Mucosa of descending colon (tissue), 3 donors: Measurements from ENCODE around the gene ATP1A3. TPM values are rescaled to one million over a fixed set of nuclear protein-coding genes. Genes with fewer than 3 reads are reported as not detected.

Source experiments
- ATAC-seq: fragments of 200-7000 bp; cut with Tn5 transposase; one replicate; pipeline ENCODE4 v1.9.1; 2020; ENCODE audit warnings: mild to moderate bottlenecking, moderate library complexity
- DNase-seq, 3 donors: peaks; one replicate each; pipeline ENCODE4 v3.0.0-alpha.2; 2020
- H3K36me3 ChIP-seq: fragments of 200-600 bp; one replicate; pipeline ENCODE4 v1.8.0; 2021; ENCODE audit warnings: low read depth, mild to moderate bottlenecking
- H3K4me1 ChIP-seq: fragments of 200-600 bp; one replicate; pipeline ENCODE4 v1.8.0; 2021; ENCODE audit warnings: low read depth, mild to moderate bottlenecking
- H3K4me3 ChIP-seq: fragments of 200-600 bp; one replicate; pipeline ENCODE4 v1.8.0; 2021; ENCODE audit warnings: mild to moderate bottlenecking
- H3K9me3 ChIP-seq: fragments of 200-600 bp; one replicate; pipeline ENCODE4 v1.8.0; 2021; ENCODE audit warnings: mild to moderate bottlenecking
- intact Hi-C, 2 donors: fragments of 100-400 bp; cut with DNase I in 1 of 2; cut with micrococcal nuclease in 1 of 2; formaldehyde crosslinking; loops; one replicate each; pipeline versions ENCODE4 v1.11.0 to v1.11.1; 2022; cut with DNase I, micrococcal nuclease
- total RNA-seq, 3 donors: library from RNA; stranded (reverse); fragmentation: NEBNext Ultra II Directional in 2 of 3; extraction: Animal tissue kit (Norgen Biotek cat#: 25700) in 2 of 3; gene quantifications; one replicate each; pipeline versions ENCODE4 v1.2.1 to v1.2.4, GENCODE V29; 2021 to 2023
- TF ChIP-seq, protein P1 (sequence below): fragments of 200-600 bp; IDR thresholded peaks from one replicate; pipeline ENCODE4 v1.8.0; 2022; ENCODE audit warnings: antibody characterized with exemption, mild to moderate bottlenecking
- donor health status: DM: no; HTN: no; CAD: no; lungs with moderate emphysema.
- donor health status: DM: no; HTN: no; CAD: no.
- donor health status: DM: no; HTN: yes; CAD: no.

The ATP1A3 gene
- total RNA-seq, 3 donors from 2014 or later: 8.3 TPM; not detected in 2

GRCh38 chr19:41981724-41982123, 12.3 kb downstream of the ATP1A3 start:
- no peak for ATAC-seq

GRCh38 chr19:41978470-41978869, 15.6 kb downstream of the ATP1A3 start:
- intact Hi-C loops: no loop called here
- ATAC-seq: no peak
- Histone ChIP-seq H3K4me1 (no peaks in the 10 kb centered on the region), H3K4me3 (no peak overlapping the region), H3K36me3 (no peaks in the 10 kb centered on the region), H3K9me3 (no peaks in the 10 kb centered on the region)
- no peak for DNase-seq
- TF ChIP-seq, protein P1, sequence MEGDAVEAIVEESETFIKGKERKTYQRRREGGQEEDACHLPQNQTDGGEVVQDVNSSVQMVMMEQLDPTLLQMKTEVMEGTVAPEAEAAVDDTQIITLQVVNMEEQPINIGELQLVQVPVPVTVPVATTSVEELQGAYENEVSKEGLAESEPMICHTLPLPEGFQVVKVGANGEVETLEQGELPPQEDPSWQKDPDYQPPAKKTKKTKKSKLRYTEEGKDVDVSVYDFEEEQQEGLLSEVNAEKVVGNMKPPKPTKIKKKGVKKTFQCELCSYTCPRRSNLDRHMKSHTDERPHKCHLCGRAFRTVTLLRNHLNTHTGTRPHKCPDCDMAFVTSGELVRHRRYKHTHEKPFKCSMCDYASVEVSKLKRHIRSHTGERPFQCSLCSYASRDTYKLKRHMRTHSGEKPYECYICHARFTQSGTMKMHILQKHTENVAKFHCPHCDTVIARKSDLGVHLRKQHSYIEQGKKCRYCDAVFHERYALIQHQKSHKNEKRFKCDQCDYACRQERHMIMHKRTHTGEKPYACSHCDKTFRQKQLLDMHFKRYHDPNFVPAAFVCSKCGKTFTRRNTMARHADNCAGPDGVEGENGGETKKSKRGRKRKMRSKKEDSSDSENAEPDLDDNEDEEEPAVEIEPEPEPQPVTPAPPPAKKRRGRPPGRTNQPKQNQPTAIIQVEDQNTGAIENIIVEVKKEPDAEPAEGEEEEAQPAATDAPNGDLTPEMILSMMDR: no peak

More at GRCh38 chr19:41981724-41982123, 12.3 kb downstream of the ATP1A3 start:
- Histone ChIP-seq H3K4me1 (no peaks in the 10 kb centered on the region), H3K9me3 (no peaks in the 10 kb centered on the region), H3K36me3 (no peaks in the 10 kb centered on the region), H3K4me3 (no peak overlapping the region)
- no peak for DNase-seq
- intact Hi-C loops: no loop called here
- TF ChIP-seq, protein P1: no peak

GRCh38 chr19:41977916-41978315, 16.1 kb downstream of the ATP1A3 start:
- H3K36me3 ChIP-seq: no peaks in the 10 kb centered on the region
- H3K4me1 ChIP-seq: no peaks in the 10 kb centered on the region
- intact Hi-C loops: no loop called here
- TF ChIP-seq, protein P1: no peak
- no peak overlapping the region for H3K4me3 ChIP-seq
- H3K9me3 ChIP-seq: no peaks in the 10 kb centered on the region
- no peak for DNase-seq
- ATAC-seq: no peak

DNA sequence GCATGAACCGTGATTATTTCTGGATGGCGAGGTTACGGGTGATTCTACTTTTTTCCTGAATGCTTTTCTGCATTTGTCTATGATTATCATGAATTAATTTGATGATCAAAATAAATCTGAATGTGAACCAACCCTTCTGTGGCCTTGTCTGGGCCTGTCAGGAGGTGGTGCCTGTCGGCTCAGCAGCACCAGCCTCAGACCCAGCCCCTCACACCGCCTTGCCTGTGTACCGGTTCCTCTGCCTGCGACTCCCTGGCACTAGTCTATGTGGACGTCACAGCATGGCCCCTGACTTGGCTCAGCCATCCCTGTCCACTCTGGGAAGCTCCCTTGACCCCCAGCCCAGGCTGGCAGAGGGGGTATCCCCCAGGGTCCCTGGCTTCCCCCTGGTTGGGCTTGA, 19.4 kb downstream of the ATP1A3 start:
- TF ChIP-seq, protein P1: no peak
- no peak for ATAC-seq
- Histone ChIP-seq H3K9me3 (no peaks in the 10 kb centered on the region), H3K36me3 (no peaks in the 10 kb centered on the region), H3K4me1 (no peaks in the 10 kb centered on the region), H3K4me3 (no peak overlapping the region)
- intact Hi-C loops: no loop called here
- DNase-seq: no peak

GRCh38 chr19:41971363-41971762, 22.7 kb downstream of the ATP1A3 start:
- Histone ChIP-seq H3K9me3 (no peaks in the 10 kb centered on the region), H3K36me3 (no peaks in the 10 kb centered on the region), H3K4me1 (no peaks in the 10 kb centered on the region), H3K4me3 (no peak overlapping the region)
- ATAC-seq (no peak), DNase-seq (no peak)
- TF ChIP-seq, protein P1: no peak
- intact Hi-C loops: no loop called here

- H3K36me3 ChIP-seq: no peaks in the 10 kb centered on the region
- no peaks in the 10 kb centered on the region for H3K4me1 ChIP-seq
- DNase-seq (no peak), ATAC-seq (no peak)
- no peak overlapping the region for H3K4me3 ChIP-seq
- TF ChIP-seq, protein P1: no peak
- intact Hi-C loops: no loop called here
- no peaks in the 10 kb centered on the region for H3K9me3 ChIP-seq
Observed at GRCh38 chr19:41969772-41970458, 24.1 kb downstream of the ATP1A3 start.
